Measurements from ENCODE around the gene ZMIZ1.

DNA sequence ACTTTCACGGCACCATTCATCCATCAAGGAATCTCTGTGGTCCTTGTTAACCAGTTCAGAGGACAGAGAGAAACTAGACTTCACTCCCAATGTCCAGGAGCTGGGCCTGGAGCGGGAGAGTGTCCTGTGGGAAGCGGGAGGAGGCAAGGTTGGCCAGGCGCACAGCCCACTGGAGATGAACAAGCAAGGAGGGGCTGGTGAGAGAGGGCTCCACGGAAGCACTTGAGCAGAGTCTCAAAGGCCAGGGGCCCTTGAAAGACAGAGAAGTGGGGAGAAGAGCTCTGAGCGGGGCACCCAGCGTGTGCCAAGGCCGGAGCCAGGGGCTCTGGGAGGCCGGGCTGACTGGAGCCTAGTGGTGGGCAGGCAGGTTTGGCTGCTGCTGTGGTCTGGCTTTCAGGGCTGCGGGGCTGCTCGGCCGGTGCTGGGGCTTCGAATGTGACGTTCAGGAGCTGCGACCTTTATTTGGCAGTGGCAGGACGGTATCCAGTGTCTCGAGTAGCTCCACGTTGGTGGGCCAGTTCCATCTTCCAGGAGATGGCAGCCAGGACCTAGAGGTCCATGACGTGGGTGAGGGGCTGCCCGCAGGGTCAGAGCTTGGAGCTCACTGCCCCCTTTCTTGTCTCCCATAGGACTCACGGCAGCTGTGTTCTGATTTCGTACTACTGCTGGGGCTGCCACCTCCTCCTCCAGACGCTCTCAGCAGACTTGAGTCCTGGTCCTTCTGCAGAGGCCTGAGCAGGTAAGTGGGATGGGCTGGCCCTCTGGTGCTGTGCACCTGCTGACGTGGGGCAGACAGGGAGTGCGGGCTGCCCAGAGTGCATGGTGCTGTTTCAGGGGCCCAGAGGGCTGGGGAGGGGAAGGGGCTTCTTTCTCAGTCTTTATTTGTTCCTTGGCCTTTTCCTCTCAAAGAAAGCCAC is 49.8 kb downstream of the ZMIZ1 start:
- TF ChIP-seq, protein P1, sequence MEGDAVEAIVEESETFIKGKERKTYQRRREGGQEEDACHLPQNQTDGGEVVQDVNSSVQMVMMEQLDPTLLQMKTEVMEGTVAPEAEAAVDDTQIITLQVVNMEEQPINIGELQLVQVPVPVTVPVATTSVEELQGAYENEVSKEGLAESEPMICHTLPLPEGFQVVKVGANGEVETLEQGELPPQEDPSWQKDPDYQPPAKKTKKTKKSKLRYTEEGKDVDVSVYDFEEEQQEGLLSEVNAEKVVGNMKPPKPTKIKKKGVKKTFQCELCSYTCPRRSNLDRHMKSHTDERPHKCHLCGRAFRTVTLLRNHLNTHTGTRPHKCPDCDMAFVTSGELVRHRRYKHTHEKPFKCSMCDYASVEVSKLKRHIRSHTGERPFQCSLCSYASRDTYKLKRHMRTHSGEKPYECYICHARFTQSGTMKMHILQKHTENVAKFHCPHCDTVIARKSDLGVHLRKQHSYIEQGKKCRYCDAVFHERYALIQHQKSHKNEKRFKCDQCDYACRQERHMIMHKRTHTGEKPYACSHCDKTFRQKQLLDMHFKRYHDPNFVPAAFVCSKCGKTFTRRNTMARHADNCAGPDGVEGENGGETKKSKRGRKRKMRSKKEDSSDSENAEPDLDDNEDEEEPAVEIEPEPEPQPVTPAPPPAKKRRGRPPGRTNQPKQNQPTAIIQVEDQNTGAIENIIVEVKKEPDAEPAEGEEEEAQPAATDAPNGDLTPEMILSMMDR (IDR thresholded peaks at IDR 0.05), result no peak
- no peak for TF ChIP-seq ZFX (IDR thresholded peaks at IDR 0.05; ENCODE audit: borderline replicate concordance)
